PC-9 (cell line): Measurements from ENCODE around the gene POLA2. TPM values are rescaled to one million over a fixed set of nuclear protein-coding genes. Genes with fewer than 3 reads are reported as not detected.

ENCODE experiments used
- BruUV-seq: library from RNA; stranded (reverse); fragments of 400-500 nt; replicated peaks from 2 replicates; lab custom pipeline; 2021; lab: Mats Ljungman, UMichigan
- CTCF ChIA-PET: fragments of 300-600 bp; sonication (Branson Sonifier 250); formaldehyde crosslinking; loops from one replicate; lab custom pipeline; 2022; ENCODE audit warnings: antibody characterized with exemption; lab: Charles Lee
- POLR2A ChIA-PET: fragments of 300-600 bp; sonication (Branson Sonifier 250); formaldehyde crosslinking; loops from one replicate; lab custom pipeline; 2022; ENCODE audit warnings: antibody characterized with exemption; ENCODE audit not compliant: unreplicated experiment; lab: Charles Lee
- DNase-seq, 2 experiments: peaks; one replicate each; pipeline versions ENCODE4 v3.0.0 to v3.0.0-alpha.2; 2015 to 2022; ENCODE audit warnings: mixed read lengths in 1 of 2
- H2AFZ ChIP-seq: fragments of 200-600 bp; sonication (generic); 2 replicates; pipeline ENCODE4 v1.8.1; 2017; ENCODE audit warnings: antibody characterized with exemption
- H3F3A ChIP-seq: fragments of 200-600 bp; sonication (generic); 2 replicates; pipeline ENCODE4 v1.8.1; 2017; ENCODE audit warnings: antibody characterized with exemption, mild to moderate bottlenecking, low read depth; ENCODE audit not compliant: insufficient read depth
- H3K27ac ChIP-seq: fragments of 200-600 bp; sonication (generic); 2 replicates; pipeline ENCODE4 v1.6.1; 2016; ENCODE audit warnings: mixed run types
- H3K27me3 ChIP-seq: fragments of 200-600 bp; sonication (generic); 2 replicates; pipeline ENCODE4 v1.6.1; 2016; ENCODE audit warnings: low read depth, mixed run types; ENCODE audit not compliant: insufficient read depth
- H3K36me3 ChIP-seq: fragments of 200-600 bp; sonication (generic); 2 replicates; pipeline ENCODE4 v1.6.1; 2016; ENCODE audit warnings: low read depth, mixed run types
- H3K4me1 ChIP-seq: fragments of 200-600 bp; sonication (generic); replicated peaks from 2 replicates; pipeline ENCODE4 v1.6.1; 2016; ENCODE audit warnings: mixed run types; ENCODE audit not compliant: insufficient read depth
- H3K4me2 ChIP-seq: fragments of 200-600 bp; sonication (generic); 2 replicates; pipeline ENCODE4 v1.6.1; 2017; ENCODE audit warnings: mixed run types
- H3K4me3 ChIP-seq: fragments of 200-600 bp; sonication (generic); 2 replicates; pipeline ENCODE4 v1.6.1; 2016; ENCODE audit warnings: mixed run types
- H3K79me2 ChIP-seq: fragments of 200-600 bp; sonication (generic); 2 replicates; pipeline ENCODE4 v1.6.1; 2017; ENCODE audit warnings: low read depth, mixed run types
- H3K9me2 ChIP-seq: fragments of 200-600 bp; sonication (generic); 2 replicates; pipeline ENCODE4 v1.8.1; 2017; ENCODE audit warnings: mild to moderate bottlenecking; ENCODE audit not compliant: insufficient read depth
- H3K9me3 ChIP-seq: fragments of 200-600 bp; sonication (generic); 2 replicates; pipeline ENCODE4 v1.8.1; 2016; ENCODE audit warnings: low read depth; ENCODE audit not compliant: insufficient read depth
- H4K20me1 ChIP-seq: fragments of 200-600 bp; sonication (generic); 2 replicates; pipeline ENCODE4 v1.8.1; 2017; ENCODE audit not compliant: insufficient read depth
- CTCF ChIP-seq: fragments of 200-600 bp; sonication (generic); conservative IDR thresholded peaks from 2 replicates; pipeline ENCODE4 v1.6.1; 2017; ENCODE audit warnings: mixed run types, antibody characterized with exemption, mild to moderate bottlenecking, moderate library complexity
- EZH2 ChIP-seq: fragments of 200-600 bp; sonication (generic); IDR thresholded peaks from 2 replicates; pipeline ENCODE4 v1.8.0; 2017; ENCODE audit warnings: antibody characterized with exemption, low read depth
- intact Hi-C: fragments of 100-400 bp; cut with micrococcal nuclease; formaldehyde crosslinking; loops from one replicate; pipeline ENCODE4 v1.10.0; 2022; ENCODE audit not compliant: unreplicated experiment
- total RNA-seq: library from RNA; stranded (reverse); gene quantifications from 2 replicates; pipeline ENCODE4 v1.2.3, GENCODE V29; 2021

The POLA2 gene
- total RNA-seq, 1 experiment from 2014 or later = 39.3 TPM

GRCh38 chr11:65315204-65315865 is 53.6 kb downstream of the POLA2 start:
- peak overlapping the region; percentile 91 for H3K4me2 ChIP-seq
- ChIA-PET CTCF (interaction anchor here (0.6 to 5.2 kb wide), 14 partner anchors 10 to 95 kb away, joined by 3 to 151 read pairs (median 5); partner anchors contain the start of gene DPF2), POLR2A (interaction anchor here (0.5 to 3.1 kb wide), 13 partner anchors 17 to 586 kb away, joined by 3 to 57 read pairs (median 5); partner anchors contain the start of genes DPF2 and FAM89B)
- peak overlapping the region; percentile 80 for H2AFZ ChIP-seq
- peak overlapping the region; percentile 90 for H3K4me3 ChIP-seq
- peaks cover 4% of the 10 kb centered on the region; the same call in 1 of the 2 replicates for H3K36me3 ChIP-seq
- TF ChIP-seq EZH2 = no peak
- TF ChIP-seq CTCF = peak; percentile 100
- H3K4me1 ChIP-seq = peaks cover 61% of the 10 kb centered on the region
- DNase-seq = peak; percentile 62 to 89
- peaks cover 65% of the 10 kb centered on the region for H3F3A ChIP-seq
- H3K9me2 ChIP-seq = no peaks in the 10 kb centered on the region
- H4K20me1 ChIP-seq = peaks cover 15% of the 10 kb centered on the region
- peaks cover 61% of the 10 kb centered on the region for H3K79me2 ChIP-seq
- intact Hi-C loops = loop anchor here (1.0 to 2.0 kb wide), 2 partner anchors 40 to 107 kb away; no protein-coding TSS in a partner anchor
- no peaks in the 10 kb centered on the region for H3K27me3 ChIP-seq
- H3K27ac ChIP-seq = peak overlapping the region; percentile 54
- TSS peak; percentile 41 for BruUV-seq
- H3K9me3 ChIP-seq = no peaks in the 10 kb centered on the region

GRCh38 chr11:65315866-65316226 is 54.1 kb downstream of the POLA2 start:
- Histone ChIP-seq H2AFZ (peak overlapping the region; percentile 80), H3K27ac (peak overlapping the region; percentile 54), H3K9me2 (no peaks in the 10 kb centered on the region), H3K4me1 (peaks cover 56% of the 10 kb centered on the region), H3K36me3 (peaks cover 4% of the 10 kb centered on the region; the same call in 1 of the 2 replicates), H3K9me3 (no peaks in the 10 kb centered on the region), H4K20me1 (peaks cover 20% of the 10 kb centered on the region), H3K4me3 (peak overlapping the region; percentile 90), H3K27me3 (no peaks in the 10 kb centered on the region), H3F3A (peaks cover 64% of the 10 kb centered on the region), H3K79me2 (peaks cover 65% of the 10 kb centered on the region), H3K4me2 (peak overlapping the region; percentile 91)
- ChIA-PET POLR2A (interaction anchor here (0.6 to 3.1 kb wide), 5 partner anchors 18 to 471 kb away, joined by 3 to 57 read pairs (median 11); partner anchors contain the start of gene DPF2), CTCF (interaction anchor here (0.5 to 5.2 kb wide), 14 partner anchors 10 to 390 kb away, joined by 3 to 151 read pairs (median 4); partner anchors contain the start of genes DPF2 and SCYL1)
- TF ChIP-seq CTCF (peak; percentile 53; the same call in 1 of the 2 replicates), EZH2 (no peak)
- no TSS peak for BruUV-seq
- DNase-seq = no peak
- intact Hi-C loops = loop anchor here (1.0 to 2.0 kb wide), 3 partner anchors 39 to 107 kb away; partner anchors contain the start of gene TIGD3

- peak; percentile 21 to 62 for DNase-seq
- Histone ChIP-seq H3K36me3 (peaks cover 6% of the 10 kb centered on the region; the same call in 1 of the 2 replicates), H3K79me2 (peaks cover 65% of the 10 kb centered on the region), H4K20me1 (peaks cover 26% of the 10 kb centered on the region), H3K4me1 (peaks cover 50% of the 10 kb centered on the region), H3K9me2 (no peaks in the 10 kb centered on the region), H3K27me3 (no peaks in the 10 kb centered on the region), H3K4me3 (peak overlapping the region; percentile 90), H2AFZ (no peak overlapping the region), H3K9me3 (no peaks in the 10 kb centered on the region), H3K4me2 (peak overlapping the region; percentile 91), H3K27ac (peak overlapping the region; percentile 54), H3F3A (peaks cover 62% of the 10 kb centered on the region)
- ChIA-PET POLR2A (interaction anchor here (0.5 to 3.1 kb wide), 15 partner anchors 8 to 754 kb away, joined by 3 to 57 read pairs (median 6); partner anchors contain the start of genes DPF2 and FAU), CTCF (interaction anchor here (0.5 to 5.2 kb wide), 16 partner anchors 10 to 390 kb away, joined by 3 to 151 read pairs (median 4); partner anchors contain the start of genes POLA2 and SCYL1)
- intact Hi-C loops = loop anchor here (1.0 to 2.0 kb wide), 2 partner anchors 14 to 38 kb away; partner anchors contain the start of gene TIGD3
- BruUV-seq = no TSS peak
- TF ChIP-seq EZH2 = no peak
- TF ChIP-seq CTCF = no peak
Observed at GRCh38 chr11:65316227-65317024, 54.7 kb downstream of the POLA2 start.
